Stimulated activated CD4-positive, alpha-beta T cell treated with anti-CD3 and anti-CD28 coated beads, Interleukin-15, amount 100 ng/mL, for 24 hours (primary cell): ENCODE data around the gene HNRNPCL4.
"Not testable (repeated sequence)": the region's sequence is repeated elsewhere in the genome, so short reads cannot be mapped to it uniquely, and the experiment has no call there.

Source experiments
- DNase-seq: peaks from one replicate; pipeline ENCODE4 v3.0.0-alpha.2; 2020

Gene HNRNPCL4

GRCh38 chr1:13165531-13165930 is at the start of gene HNRNPCL4:
TSS of gene HNRNPCL4 (minus strand) at chr1:13165631. CDS start at chr1:13165467, 164 bp downstream.
- not testable (repeated sequence) for DNase-seq

- DNase-seq, result not testable (repeated sequence)
Measured at GRCh38 chr1:13208712-13209111, 43.3 kb upstream of the HNRNPCL4 start.

GRCh38 chr1:13201309-13201708 is 35.9 kb upstream of the HNRNPCL4 start, which contains the start of gene PRAMEF13:
TSS of gene PRAMEF13 (minus strand) at chr1:13201409. CDS start at chr1:13199589, 1,820 bp downstream.
- not testable (repeated sequence) for DNase-seq

- not testable (repeated sequence) for DNase-seq
Measured at GRCh38 chr1:13171548-13171947, 6.1 kb upstream of the HNRNPCL4 start, which contains the start of gene PRAMEF9. TSS of gene PRAMEF9 (plus strand) at chr1:13171848. CDS start at chr1:13175281, 3,433 bp downstream.

GRCh38 chr1:13155909-13156308 is 9.5 kb downstream of the HNRNPCL4 start, which contains the start of gene PRAMEF26:
TSS of gene PRAMEF26 (minus strand) at chr1:13156009. CDS start at chr1:13153095, 2,914 bp downstream.
- DNase-seq, result not testable (repeated sequence)

GRCh38 chr1:13116754-13117153 is 48.7 kb downstream of the HNRNPCL4 start, which contains the start of gene HNRNPCL2:
TSS of gene HNRNPCL2 (minus strand) at chr1:13116854. CDS start at chr1:13116400, 454 bp downstream.
- DNase-seq, result not testable (repeated sequence)
